VCaP (cell line): ENCODE data around the gene MIR17HG.
A peak's percentile ranks its signal among the peaks of the same experiment; 100 is the strongest.

ENCODE experiments used
- H3K27ac ChIP-seq: fragments of 450-650 bp; 2 replicates; pipeline ENCODE4 v1.5.1; 2017
- CTCF ChIP-seq: fragments of 450-650 bp; conservative IDR thresholded peaks from 2 replicates; pipeline ENCODE4 v1.5.1; 2017; ENCODE audit warnings: mild to moderate bottlenecking, moderate library complexity

MIR17HG gene

GRCh38 chr13:91370501-91370900 is 23.0 kb downstream of the MIR17HG start:
- no peak for TF ChIP-seq CTCF
- H3K27ac ChIP-seq, result no peak overlapping the region

- no peak overlapping the region for H3K27ac ChIP-seq
- no peak for TF ChIP-seq CTCF
These were observed 25.4 kb downstream of the MIR17HG start for GRCh38 chr13:91372911-91373310.

GRCh38 chr13:91375116-91375729 is 27.7 kb downstream of the MIR17HG start:
- peak; percentile 69 for TF ChIP-seq CTCF
- H3K27ac ChIP-seq, result no peak overlapping the region

GRCh38 chr13:91381371-91381770 is 33.9 kb downstream of the MIR17HG start:
- H3K27ac ChIP-seq, result no peak overlapping the region
- TF ChIP-seq CTCF, result peak; percentile 78

- TF ChIP-seq CTCF, result no peak
- no peak overlapping the region for H3K27ac ChIP-seq
These were observed 36.3 kb downstream of the MIR17HG start for GRCh38 chr13:91383836-91384235.

- TF ChIP-seq CTCF, result no peak
- H3K27ac ChIP-seq, result no peak overlapping the region
These were observed 37.4 kb downstream of the MIR17HG start for GRCh38 chr13:91384896-91385295.

- no peak overlapping the region for H3K27ac ChIP-seq
These were observed 41.7 kb downstream of the MIR17HG start for GRCh38 chr13:91389186-91389585.

More at GRCh38 chr13:91389186-91389585, 41.7 kb downstream of the MIR17HG start:
- no peak for TF ChIP-seq CTCF
